PC-9 (cell line): ENCODE data around the gene MAP2K5. TPM values are rescaled to one million over a fixed set of nuclear protein-coding genes. Genes with fewer than 3 reads are reported as not detected.

ENCODE experiments used
- BruUV-seq: library from RNA; stranded (reverse); fragments of 400-500 nt; replicated peaks from 2 replicates; lab custom pipeline; 2021; lab: Mats Ljungman, UMichigan
- CTCF ChIA-PET: fragments of 300-600 bp; sonication (Branson Sonifier 250); formaldehyde crosslinking; loops from one replicate; lab custom pipeline; 2022; ENCODE audit warnings: antibody characterized with exemption; lab: Charles Lee
- POLR2A ChIA-PET: fragments of 300-600 bp; sonication (Branson Sonifier 250); formaldehyde crosslinking; loops from one replicate; lab custom pipeline; 2022; ENCODE audit warnings: antibody characterized with exemption; ENCODE audit not compliant: unreplicated experiment; lab: Charles Lee
- DNase-seq, 2 experiments: peaks; one replicate each; pipeline versions ENCODE4 v3.0.0 to v3.0.0-alpha.2; 2015 to 2022; ENCODE audit warnings: mixed read lengths in 1 of 2
- H2AFZ ChIP-seq: fragments of 200-600 bp; sonication (generic); 2 replicates; pipeline ENCODE4 v1.8.1; 2017; ENCODE audit warnings: antibody characterized with exemption
- H3F3A ChIP-seq: fragments of 200-600 bp; sonication (generic); 2 replicates; pipeline ENCODE4 v1.8.1; 2017; ENCODE audit warnings: antibody characterized with exemption, mild to moderate bottlenecking, low read depth; ENCODE audit not compliant: insufficient read depth
- H3K27ac ChIP-seq: fragments of 200-600 bp; sonication (generic); 2 replicates; pipeline ENCODE4 v1.6.1; 2016; ENCODE audit warnings: mixed run types
- H3K27me3 ChIP-seq: fragments of 200-600 bp; sonication (generic); 2 replicates; pipeline ENCODE4 v1.6.1; 2016; ENCODE audit warnings: low read depth, mixed run types; ENCODE audit not compliant: insufficient read depth
- H3K36me3 ChIP-seq: fragments of 200-600 bp; sonication (generic); 2 replicates; pipeline ENCODE4 v1.6.1; 2016; ENCODE audit warnings: low read depth, mixed run types
- H3K4me1 ChIP-seq: fragments of 200-600 bp; sonication (generic); replicated peaks from 2 replicates; pipeline ENCODE4 v1.6.1; 2016; ENCODE audit warnings: mixed run types; ENCODE audit not compliant: insufficient read depth
- H3K4me2 ChIP-seq: fragments of 200-600 bp; sonication (generic); 2 replicates; pipeline ENCODE4 v1.6.1; 2017; ENCODE audit warnings: mixed run types
- H3K4me3 ChIP-seq: fragments of 200-600 bp; sonication (generic); 2 replicates; pipeline ENCODE4 v1.6.1; 2016; ENCODE audit warnings: mixed run types
- H3K79me2 ChIP-seq: fragments of 200-600 bp; sonication (generic); 2 replicates; pipeline ENCODE4 v1.6.1; 2017; ENCODE audit warnings: low read depth, mixed run types
- H3K9me2 ChIP-seq: fragments of 200-600 bp; sonication (generic); 2 replicates; pipeline ENCODE4 v1.8.1; 2017; ENCODE audit warnings: mild to moderate bottlenecking; ENCODE audit not compliant: insufficient read depth
- H3K9me3 ChIP-seq: fragments of 200-600 bp; sonication (generic); 2 replicates; pipeline ENCODE4 v1.8.1; 2016; ENCODE audit warnings: low read depth; ENCODE audit not compliant: insufficient read depth
- H4K20me1 ChIP-seq: fragments of 200-600 bp; sonication (generic); 2 replicates; pipeline ENCODE4 v1.8.1; 2017; ENCODE audit not compliant: insufficient read depth
- CTCF ChIP-seq: fragments of 200-600 bp; sonication (generic); conservative IDR thresholded peaks from 2 replicates; pipeline ENCODE4 v1.6.1; 2017; ENCODE audit warnings: mixed run types, antibody characterized with exemption, mild to moderate bottlenecking, moderate library complexity
- EZH2 ChIP-seq: fragments of 200-600 bp; sonication (generic); IDR thresholded peaks from 2 replicates; pipeline ENCODE4 v1.8.0; 2017; ENCODE audit warnings: antibody characterized with exemption, low read depth
- intact Hi-C: fragments of 100-400 bp; cut with micrococcal nuclease; formaldehyde crosslinking; loops from one replicate; pipeline ENCODE4 v1.10.0; 2022; ENCODE audit not compliant: unreplicated experiment
- total RNA-seq: library from RNA; stranded (reverse); gene quantifications from 2 replicates; pipeline ENCODE4 v1.2.3, GENCODE V29; 2021

The MAP2K5 gene
- total RNA-seq, 1 experiment from 2014 or later, result 26.9 TPM

- no peak overlapping the region for H3K4me2 ChIP-seq
- H3K36me3 ChIP-seq, result no peaks in the 10 kb centered on the region
- H3K27me3 ChIP-seq, result no peaks in the 10 kb centered on the region
- no TSS peak for BruUV-seq
- no peak overlapping the region for H3K4me3 ChIP-seq
- no peaks in the 10 kb centered on the region for H3K9me2 ChIP-seq
- H2AFZ ChIP-seq, result no peak overlapping the region
- no peaks in the 10 kb centered on the region for H3K9me3 ChIP-seq
- no peaks in the 10 kb centered on the region for H3K79me2 ChIP-seq
- H3K4me1 ChIP-seq, result 0 out of 2 replicates have a peak, but pooled peaks cover 2% of the 10 kb centered on the region
- no peaks in the 10 kb centered on the region for H3F3A ChIP-seq
- TF ChIP-seq EZH2 (no peak), CTCF (no peak)
- CTCF ChIA-PET, result no interaction called here
- H4K20me1 ChIP-seq, result no peaks in the 10 kb centered on the region
- POLR2A ChIA-PET, result no interaction called here
- H3K27ac ChIP-seq, result no peak overlapping the region
- intact Hi-C loops, result no loop called here
- no peak for DNase-seq
Observed at GRCh38 chr15:67845974-67846373, 303.5 kb downstream of the MAP2K5 start.

- Histone ChIP-seq H3K79me2 (no peaks in the 10 kb centered on the region), H3F3A (no peaks in the 10 kb centered on the region; the same call in 1 of the 2 replicates), H3K27ac (no peak overlapping the region), H3K4me1 (no peaks in the 10 kb centered on the region), H3K4me2 (no peak overlapping the region), H3K4me3 (no peak overlapping the region), H4K20me1 (no peaks in the 10 kb centered on the region), H3K36me3 (no peaks in the 10 kb centered on the region), H2AFZ (no peak overlapping the region), H3K9me2 (no peaks in the 10 kb centered on the region), H3K9me3 (no peaks in the 10 kb centered on the region), H3K27me3 (no peaks in the 10 kb centered on the region)
- no peak for DNase-seq
- POLR2A ChIA-PET, result no interaction called here
- TF ChIP-seq EZH2, result no peak
- TF ChIP-seq CTCF, result no peak
- intact Hi-C loops, result no loop called here
- BruUV-seq, result no TSS peak
- CTCF ChIA-PET, result no interaction called here
Observed at GRCh38 chr15:67849538-67849937, 307.0 kb downstream of the MAP2K5 start.

GRCh38 chr15:67850336-67850735 is 307.8 kb downstream of the MAP2K5 start:
- BruUV-seq, result no TSS peak
- TF ChIP-seq EZH2, result no peak
- POLR2A ChIA-PET, result no interaction called here

More at GRCh38 chr15:67850336-67850735, 307.8 kb downstream of the MAP2K5 start:
- intact Hi-C loops, result no loop called here
- CTCF ChIA-PET, result interaction anchor here (0.7 kb wide), 1 partner anchor 1000 kb away, joined by 9 read pairs; no protein-coding TSS in a partner anchor
- Histone ChIP-seq H3F3A (no peaks in the 10 kb centered on the region; the same call in 1 of the 2 replicates), H3K4me3 (no peak overlapping the region), H3K9me2 (no peaks in the 10 kb centered on the region), H3K4me2 (no peak overlapping the region), H3K4me1 (no peaks in the 10 kb centered on the region), H3K27ac (no peak overlapping the region), H2AFZ (no peak overlapping the region), H3K36me3 (no peaks in the 10 kb centered on the region), H3K9me3 (no peaks in the 10 kb centered on the region), H3K79me2 (no peaks in the 10 kb centered on the region), H4K20me1 (no peaks in the 10 kb centered on the region), H3K27me3 (no peaks in the 10 kb centered on the region)
- no peak for DNase-seq
